ENCODE measurements around the gene TRIP4.
"Not testable (repeated sequence)": the region's sequence is repeated elsewhere in the genome, so short reads cannot be mapped to it uniquely, and the experiment has no call there.

Gene TRIP4

GRCh38 chr15:64361259-64361658, 26.4 kb upstream of the TRIP4 start:
- TF ChIP-seq POLR2A (IDR thresholded peaks at IDR 0.05; ENCODE audit: low read depth, low read length), result no peak
- DNase-seq (ENCODE audit: insufficient read length, low spot score) (no peak), FAIRE-seq (no peak)

- FAIRE-seq, result no peak
- TF ChIP-seq POLR2A (IDR thresholded peaks at IDR 0.05; ENCODE audit: low read depth, low read length), result no peak
Observed at GRCh38 chr15:64369078-64369607, 18.5 kb upstream of the TRIP4 start.

DNA sequence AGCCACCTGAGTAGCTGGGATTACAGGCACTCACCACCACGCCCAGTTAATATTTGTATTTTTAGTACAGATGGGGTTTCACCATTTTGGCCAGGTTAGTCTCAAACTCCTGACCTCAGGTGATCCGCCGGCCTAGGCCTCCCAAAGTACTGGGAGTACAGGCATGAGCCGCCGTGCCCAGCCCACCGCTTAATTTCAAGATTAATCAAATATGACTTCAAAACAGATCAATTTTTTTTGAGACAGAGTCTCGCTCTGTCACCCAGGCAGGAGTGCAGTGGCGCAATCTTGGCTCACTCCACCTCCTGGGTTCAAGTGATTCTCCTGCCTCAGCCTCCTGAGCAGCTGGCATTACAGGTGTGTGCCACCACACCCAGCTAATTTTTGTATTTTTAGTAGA, 16.3 kb upstream of the TRIP4 start:
- DNase-seq (ENCODE audit: insufficient read length, low spot score); FAIRE-seq: not testable (repeated sequence)

More at GRCh38 chr15:64369078-64369607, 18.5 kb upstream of the TRIP4 start:
- no peak for DNase-seq (ENCODE audit: insufficient read length, low spot score)

DNA sequence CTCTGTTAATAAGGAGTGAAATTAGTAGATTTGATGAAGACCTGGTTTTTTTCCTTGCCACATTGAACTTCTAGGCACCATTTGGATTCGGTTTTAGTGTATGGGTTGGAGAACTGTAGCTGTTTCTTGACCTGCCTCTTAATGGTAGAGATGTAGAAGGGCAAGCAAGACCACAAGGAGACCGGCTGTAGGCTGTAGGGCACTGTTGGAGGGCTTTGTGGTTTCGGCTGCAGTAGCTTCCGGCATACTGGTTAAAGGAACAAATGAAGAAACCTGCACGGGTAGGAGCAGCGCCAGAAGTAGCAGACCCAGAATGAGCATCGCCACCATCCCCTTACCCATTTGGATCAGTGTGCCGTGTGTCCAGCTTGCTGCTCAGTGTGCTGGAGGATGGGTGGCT, 14.3 kb upstream of the TRIP4 start:
- DNase-seq (ENCODE audit: insufficient read length, low spot score) (no peak), FAIRE-seq (no peak)
- TF ChIP-seq POLR2A (IDR thresholded peaks at IDR 0.05; ENCODE audit: low read depth, low read length), result no peak

- TF ChIP-seq POLR2A (IDR thresholded peaks at IDR 0.05; ENCODE audit: low read depth, low read length), result no peak
- DNase-seq (ENCODE audit: insufficient read length, low spot score) (no peak), FAIRE-seq (no peak)
Observed at GRCh38 chr15:64379216-64379960, 8.2 kb upstream of the TRIP4 start.

DNA sequence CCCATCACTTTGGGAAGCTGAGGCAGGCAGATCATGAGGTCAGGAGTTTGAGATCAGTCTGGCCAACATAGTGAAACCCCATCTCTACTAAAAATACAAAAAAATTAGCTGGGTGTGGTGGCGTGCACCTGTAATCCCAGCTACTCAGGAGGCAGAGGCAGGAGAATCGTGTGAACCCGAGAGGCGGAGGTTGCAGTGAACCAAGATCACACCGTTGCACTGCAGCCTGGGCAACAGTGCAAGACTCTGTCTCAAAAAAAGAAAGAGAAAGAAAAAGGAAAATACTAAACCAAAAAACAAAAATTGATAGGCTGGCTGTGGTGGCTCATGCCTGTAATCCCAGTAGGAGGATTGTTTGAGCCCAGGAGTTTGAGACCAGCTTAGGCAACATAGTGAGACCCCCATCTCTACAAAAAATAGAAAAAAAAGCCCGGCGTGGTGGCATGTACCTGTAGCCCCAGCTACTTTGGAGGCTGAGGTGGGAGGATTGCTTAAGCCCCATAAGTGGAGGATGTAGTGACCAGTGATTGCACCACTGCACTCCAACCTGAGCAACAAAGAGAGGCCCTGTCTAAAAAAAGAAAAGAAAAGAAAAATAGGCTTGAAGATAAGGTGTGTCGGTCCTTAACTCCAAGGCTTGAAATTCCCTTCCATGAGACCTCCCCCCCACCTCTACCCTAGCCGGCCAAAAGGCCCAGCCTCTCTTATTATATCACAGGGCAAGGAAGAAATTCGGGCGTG, 7.3 kb upstream of the TRIP4 start:
- DNase-seq (ENCODE audit: insufficient read length, low spot score); FAIRE-seq: not testable (repeated sequence)

DNA sequence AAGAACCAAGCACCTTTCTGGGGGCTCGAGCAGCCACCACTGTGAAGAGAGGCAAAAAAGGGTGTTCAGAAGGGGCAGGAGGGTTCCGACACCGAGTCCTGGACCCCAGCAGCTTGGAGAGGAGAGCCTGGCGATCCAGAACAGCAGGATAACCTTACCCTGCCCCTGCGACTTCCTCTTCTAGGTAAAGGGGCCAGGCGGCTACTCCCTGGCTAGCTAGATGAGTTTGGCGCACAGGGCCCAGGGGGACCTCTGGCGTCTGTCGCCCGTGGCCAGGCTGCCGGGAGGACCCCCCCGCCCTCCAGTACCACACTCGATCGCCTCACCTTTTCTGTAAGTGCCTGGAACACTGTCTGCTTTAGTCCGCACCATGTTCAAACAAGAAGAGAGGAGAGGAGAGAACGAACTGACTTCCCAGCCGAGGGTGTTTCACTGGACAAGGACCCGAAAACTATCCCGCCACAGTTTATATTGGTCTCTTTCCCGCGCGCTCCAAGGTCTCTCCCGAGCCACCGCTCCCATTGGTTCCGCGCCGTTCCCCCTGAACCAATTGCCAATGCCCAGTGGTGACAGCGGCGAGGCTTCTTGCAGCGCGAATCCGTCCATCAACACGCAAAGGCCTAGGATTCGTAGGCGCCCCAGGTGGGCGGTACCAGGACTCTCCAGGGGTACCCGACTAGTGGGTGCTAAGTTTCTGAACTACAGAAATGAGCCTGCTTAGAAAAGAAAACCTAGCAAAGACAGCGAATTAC, 6.5 kb upstream of the TRIP4 start, which contains the start of gene PCLAF:
Gene PCLAF (minus strand): TSS at position 442 of the 752 bp plus-strand sequence. CDS start 70 bp downstream, at position 372.
- DNase-seq (ENCODE audit: insufficient read length, low spot score) (peak; percentile 53), FAIRE-seq (peak; percentile 6)
- TF ChIP-seq POLR2A (IDR thresholded peaks at IDR 0.05; ENCODE audit: low read depth, low read length), result peak; percentile 79

- no peak for FAIRE-seq
- no peak for DNase-seq (ENCODE audit: insufficient read length, low spot score)
- no peak for TF ChIP-seq POLR2A (IDR thresholded peaks at IDR 0.05; ENCODE audit: low read depth, low read length)
Observed at GRCh38 chr15:64383760-64384159, 3.9 kb upstream of the TRIP4 start.

DNA sequence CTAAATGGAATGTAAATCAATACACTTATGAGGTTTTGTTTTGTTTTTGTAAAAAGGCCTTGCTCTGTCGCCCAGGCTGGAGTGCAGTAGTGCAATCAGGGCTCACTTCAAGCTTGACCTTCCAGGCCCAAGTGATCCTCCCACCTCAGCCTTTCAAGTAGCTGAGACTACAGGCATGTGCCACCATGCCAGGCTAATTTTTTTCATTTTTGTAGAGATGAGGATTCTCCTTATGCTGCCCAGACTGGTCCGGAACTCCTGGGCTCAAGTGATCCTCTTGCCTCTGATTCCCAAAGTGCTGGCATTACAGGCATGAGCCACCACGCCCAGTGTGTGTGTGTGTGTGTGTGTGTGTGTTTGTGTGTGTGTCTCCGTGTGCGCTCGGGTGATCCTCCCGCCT, 1.3 kb upstream of the TRIP4 start:
- DNase-seq (ENCODE audit: insufficient read length, low spot score), result no peak
- FAIRE-seq, result no peak
- TF ChIP-seq POLR2A (IDR thresholded peaks at IDR 0.05; ENCODE audit: low read depth, low read length), result no peak

- no peak for DNase-seq (ENCODE audit: insufficient read length, low spot score)
- TF ChIP-seq POLR2A (IDR thresholded peaks at IDR 0.05; ENCODE audit: low read depth, low read length), result no peak
- no peak for FAIRE-seq
Observed at GRCh38 chr15:64389036-64389435, 1.4 kb downstream of the TRIP4 start.

DNA sequence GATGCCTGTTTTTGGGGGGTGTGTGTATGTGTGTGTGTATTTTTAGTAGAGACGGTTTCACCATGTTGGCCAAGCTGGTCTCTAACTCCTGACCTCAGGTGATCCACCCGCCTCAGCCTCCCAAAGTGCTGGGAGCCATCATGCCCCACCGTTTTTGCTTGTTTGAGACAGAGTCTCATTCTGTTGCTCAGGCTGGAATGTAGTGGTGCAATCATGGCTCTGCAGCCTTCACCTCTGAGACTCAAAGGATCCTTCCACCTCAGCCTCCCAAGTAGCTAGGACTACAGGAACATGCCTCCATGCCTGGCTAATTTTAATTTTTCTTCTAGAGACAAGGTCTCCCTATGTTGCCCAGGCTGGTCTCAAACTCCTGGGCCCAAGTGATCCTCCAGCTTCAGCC, 4.8 kb downstream of the TRIP4 start:
- DNase-seq (ENCODE audit: insufficient read length, low spot score); FAIRE-seq: not testable (repeated sequence)

DNA sequence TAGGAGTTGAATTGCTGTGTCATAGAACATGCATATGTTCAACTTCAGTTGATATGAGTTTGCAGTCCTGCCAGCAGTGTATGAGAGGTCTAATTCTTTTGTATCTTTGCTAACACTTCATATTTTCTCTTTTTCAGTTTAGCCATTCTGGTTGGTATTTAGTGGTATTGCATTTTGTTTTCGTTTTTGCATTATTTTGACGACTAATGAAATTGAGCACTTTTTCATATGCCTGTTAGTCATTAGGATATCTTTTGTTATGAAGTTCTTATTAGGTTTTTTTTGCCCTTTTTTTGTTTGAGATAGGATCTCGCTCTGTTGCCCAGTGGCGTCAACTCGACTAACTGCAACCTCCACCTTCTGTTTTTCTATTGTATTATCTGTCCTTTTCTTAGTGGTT, 9.2 kb downstream of the TRIP4 start:
- no peak for TF ChIP-seq POLR2A (IDR thresholded peaks at IDR 0.05; ENCODE audit: low read depth, low read length)
- FAIRE-seq (no peak), DNase-seq (ENCODE audit: insufficient read length, low spot score) (no peak)

DNA sequence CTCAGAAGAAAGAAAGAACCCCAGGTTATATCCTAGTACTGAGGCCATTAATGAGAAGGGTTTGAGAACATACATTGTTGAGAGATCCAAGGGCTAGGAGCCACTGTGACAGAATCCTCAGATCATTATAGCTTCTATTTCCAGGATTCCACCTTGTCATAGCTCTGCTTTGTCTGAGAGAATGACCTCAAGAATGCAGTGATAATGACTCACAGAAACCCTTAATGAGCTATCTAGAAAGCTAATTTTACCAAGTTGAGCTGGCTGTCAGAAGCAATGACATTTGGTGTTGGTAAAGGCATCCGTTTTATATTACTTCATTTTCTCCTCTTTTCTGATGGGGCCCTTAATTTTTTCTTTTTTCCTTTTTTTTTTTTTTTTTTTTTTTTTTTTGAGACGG, 10.9 kb downstream of the TRIP4 start:
- TF ChIP-seq POLR2A (IDR thresholded peaks at IDR 0.05; ENCODE audit: low read depth, low read length), result no peak
- no peak for DNase-seq (ENCODE audit: insufficient read length, low spot score)
- FAIRE-seq, result no peak

DNA sequence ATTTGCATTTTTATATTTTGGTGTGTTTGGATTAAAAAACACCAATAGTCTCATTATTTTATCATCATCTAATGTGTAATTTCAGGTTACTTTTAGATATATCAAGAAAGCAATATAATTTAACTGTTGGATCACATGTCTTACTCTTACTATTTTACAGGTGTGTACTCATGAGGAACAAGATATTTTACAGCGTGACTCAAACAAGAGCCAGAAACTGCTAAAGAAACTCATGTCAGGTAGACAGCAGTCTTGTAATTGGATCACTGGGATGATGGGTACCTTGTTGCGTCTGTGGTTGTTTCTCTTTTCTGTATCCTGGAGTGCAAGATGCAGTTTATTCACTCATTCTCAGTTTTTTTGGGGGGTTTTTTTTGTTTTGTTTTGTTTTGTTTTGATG, 12.9 kb downstream of the TRIP4 start:
- no peak for FAIRE-seq
- DNase-seq (ENCODE audit: insufficient read length, low spot score), result no peak
- TF ChIP-seq POLR2A (IDR thresholded peaks at IDR 0.05; ENCODE audit: low read depth, low read length), result no peak

All from H54 (cell line).